Ovary (tissue), 9 donors: ENCODE data around the gene GNB1. TPM values are rescaled to one million over a fixed set of nuclear protein-coding genes. Genes with fewer than 3 reads are reported as not detected.

ENCODE experiments used
- DNase-seq, 5 donors: peaks; one replicate each; pipeline ENCODE4 v3.0.0-alpha.2; 2019 to 2020
- H3K27ac ChIP-seq, 2 donors: fragments of 200-600 bp; one replicate each; pipeline versions ENCODE4 v1.5.1 to v1.8.0; 2019 to 2022
- H3K27me3 ChIP-seq: fragments of 200-600 bp; one replicate; pipeline ENCODE4 v1.8.0; 2022
- H3K36me3 ChIP-seq: fragments of 200-600 bp; sonication (generic); one replicate; pipeline ENCODE4 v1.5.1; 2019
- H3K4me1 ChIP-seq: one replicate; pipeline ENCODE4 v1.8.1; 2013; ENCODE audit warnings: mild to moderate bottlenecking, moderate library complexity; ENCODE audit not compliant: insufficient read depth
- H3K4me3 ChIP-seq: fragments of 200-600 bp; sonication (generic); one replicate; pipeline ENCODE4 v1.5.1; 2017
- H3K9me3 ChIP-seq, 2 donors: fragments of 200-600 bp in 1 of 2; sonication (generic) in 1 of 2; one replicate each; pipeline versions ENCODE4 v1.5.1 to v1.8.1; 2013 to 2019; ENCODE audit warnings: mild to moderate bottlenecking in 1 of 2, moderate library complexity in 1 of 2
- EP300 ChIP-seq: sonication (generic); formaldehyde crosslinking; IDR thresholded peaks from one replicate; pipeline ENCODE4 v1.6.1; 2017; ENCODE audit warnings: antibody characterized with exemption
- POLR2A ChIP-seq: fragments of 450-650 bp; IDR thresholded peaks from one replicate; pipeline ENCODE4 v1.6.1; 2017; ENCODE audit warnings: antibody characterized with exemption, mild to moderate bottlenecking, moderate library complexity
- WGBS, 3 donors: extraction: QIAGEN DNeasy Blood & Tissue Kit in 1 of 3; methylation state at CpG; one replicate each; pipeline versions ENCODE4 v1.1.5 to v1.1.7; 2013 to 2017; 5-methylcytosine and 5-hydroxymethylcytosine counted together
- intact Hi-C, 4 donors: fragments of 100-400 bp; cut with DNase I; formaldehyde crosslinking; loops; one replicate each; pipeline versions ENCODE4 v1.11.0 to v1.15.1; 2022 to 2023
- polyA plus RNA-seq, 2 donors: library from polyadenylated mRNA; stranded (reverse); fragments of 200-250 nt in 1 of 2; fragments of 350-450 nt in 1 of 2; fragmentation: Illumina TruSeq in 1 of 2; extraction: RNeasy Lipid Tissue Mini Kit (QIAGEN cat#74804) in 1 of 2; gene quantifications; one replicate each; pipeline ENCODE4 v1.2.3, GENCODE V29; 2013 to 2014
- total RNA-seq, 7 donors: library from RNA; depleted of rRNA in 2 of 7; stranded (reverse); fragments of >200 nt in 2 of 7; fragmentation: NEBNext Ultra II Directional in 3 of 7; extraction: Animal tissue kit (Norgen Biotek cat#: 25700) in 3 of 7; gene quantifications; one replicate each; pipeline versions ENCODE4 v1.1.0 to v1.2.4, GENCODE V29; 2016 to 2023
- TF ChIP-seq, protein P1 (sequence below), 3 donors: fragments of 450-650 bp in 2 of 3; fragments of 200-600 bp in 1 of 3; IDR thresholded peaks; one replicate each; pipeline versions ENCODE4 v1.5.1 to v1.8.0; 2016 to 2022; ENCODE audit warnings: antibody characterized with exemption in 3 of 3, mild to moderate bottlenecking in 1 of 3
- donor health status: DM: no; HTN: no; CAD: no; lungs with moderate emphysema.
- donor health status: DM: no; HTN: no; CAD: no.
- donor health status: Bipolar disorder and iron deficiency.
- donor health status: DM: yes; HTN: yes; CAD: no.
- donor health status: DM: no; HTN: no; CAD: no.
- donor health status: DM: yes; HTN: yes; CAD: no.

Gene GNB1
- total and polyA plus RNA-seq, 9 donors = 92.9 to 314 (median 255) TPM

DNA sequence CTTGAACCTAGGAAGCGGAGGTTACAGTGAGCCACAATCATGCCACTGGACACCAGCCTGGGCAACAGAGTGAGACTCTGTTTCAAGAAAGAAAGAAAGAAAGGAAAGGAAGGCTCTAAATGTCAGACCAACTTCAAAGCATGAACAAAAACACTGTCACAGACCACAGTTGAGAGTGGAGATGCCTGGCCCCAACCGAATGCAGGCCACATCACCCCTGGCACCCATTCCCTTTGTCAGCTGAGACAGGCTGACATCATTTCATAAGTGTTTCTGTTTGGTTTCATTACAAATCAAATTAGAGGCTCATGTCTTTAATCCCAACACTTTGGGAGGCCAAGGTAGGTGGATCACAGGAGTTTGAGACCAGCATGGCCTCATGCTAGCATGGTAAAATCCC, 84.0 kb downstream of the GNB1 start:
- TF ChIP-seq POLR2A (no peak), EP300 (no peak)
- TF ChIP-seq, protein P1, sequence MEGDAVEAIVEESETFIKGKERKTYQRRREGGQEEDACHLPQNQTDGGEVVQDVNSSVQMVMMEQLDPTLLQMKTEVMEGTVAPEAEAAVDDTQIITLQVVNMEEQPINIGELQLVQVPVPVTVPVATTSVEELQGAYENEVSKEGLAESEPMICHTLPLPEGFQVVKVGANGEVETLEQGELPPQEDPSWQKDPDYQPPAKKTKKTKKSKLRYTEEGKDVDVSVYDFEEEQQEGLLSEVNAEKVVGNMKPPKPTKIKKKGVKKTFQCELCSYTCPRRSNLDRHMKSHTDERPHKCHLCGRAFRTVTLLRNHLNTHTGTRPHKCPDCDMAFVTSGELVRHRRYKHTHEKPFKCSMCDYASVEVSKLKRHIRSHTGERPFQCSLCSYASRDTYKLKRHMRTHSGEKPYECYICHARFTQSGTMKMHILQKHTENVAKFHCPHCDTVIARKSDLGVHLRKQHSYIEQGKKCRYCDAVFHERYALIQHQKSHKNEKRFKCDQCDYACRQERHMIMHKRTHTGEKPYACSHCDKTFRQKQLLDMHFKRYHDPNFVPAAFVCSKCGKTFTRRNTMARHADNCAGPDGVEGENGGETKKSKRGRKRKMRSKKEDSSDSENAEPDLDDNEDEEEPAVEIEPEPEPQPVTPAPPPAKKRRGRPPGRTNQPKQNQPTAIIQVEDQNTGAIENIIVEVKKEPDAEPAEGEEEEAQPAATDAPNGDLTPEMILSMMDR (IDR thresholded peaks at IDR 0.05) = no peak
- 75 to 89% (median 88%) methylated on average over 2 of the region's 2 CpGs for WGBS, 3 donors
- Histone ChIP-seq H3K36me3 (no peaks in the 10 kb centered on the region), H3K4me3 (no peak overlapping the region), H3K27ac (no peak overlapping the region), H3K9me3 (no peaks in the 10 kb centered on the region), H3K4me1 (no peaks in the 10 kb centered on the region), H3K27me3 (no peaks in the 10 kb centered on the region)
- no peak for DNase-seq
- intact Hi-C loops = no loop called here

DNA sequence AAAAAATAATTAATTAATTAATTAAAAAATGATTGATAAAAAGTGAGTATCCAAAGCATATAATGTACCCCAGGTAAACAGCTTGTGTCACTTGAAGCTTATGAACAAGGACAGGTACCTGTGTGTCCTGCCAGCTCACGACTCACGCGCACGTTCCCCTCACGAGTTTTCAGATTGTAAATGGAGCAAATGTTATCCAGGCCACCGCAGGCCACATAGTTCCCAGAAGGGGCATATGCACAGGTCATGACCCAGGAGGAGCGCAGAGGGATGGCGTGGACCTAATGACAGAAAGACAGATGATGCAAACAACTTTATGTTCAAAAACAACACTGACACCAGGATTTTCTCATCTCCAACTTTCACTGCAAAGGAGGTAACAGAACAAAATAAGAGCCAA, 86.6 kb downstream of the GNB1 start:
- WGBS, 3 donors = 94 to 96% (median 95%) methylated on average over 8 of the region's 8 CpGs
- Histone ChIP-seq H3K36me3 (no peaks in the 10 kb centered on the region), H3K9me3 (no peaks in the 10 kb centered on the region), H3K27me3 (no peaks in the 10 kb centered on the region), H3K4me1 (no peaks in the 10 kb centered on the region), H3K4me3 (no peak overlapping the region), H3K27ac (no peak overlapping the region)
- DNase-seq = no peak
- TF ChIP-seq, protein P1 (IDR thresholded peaks at IDR 0.05) = no peak
- TF ChIP-seq EP300 = no peak
- TF ChIP-seq POLR2A = no peak
- intact Hi-C loops = no loop called here

DNA sequence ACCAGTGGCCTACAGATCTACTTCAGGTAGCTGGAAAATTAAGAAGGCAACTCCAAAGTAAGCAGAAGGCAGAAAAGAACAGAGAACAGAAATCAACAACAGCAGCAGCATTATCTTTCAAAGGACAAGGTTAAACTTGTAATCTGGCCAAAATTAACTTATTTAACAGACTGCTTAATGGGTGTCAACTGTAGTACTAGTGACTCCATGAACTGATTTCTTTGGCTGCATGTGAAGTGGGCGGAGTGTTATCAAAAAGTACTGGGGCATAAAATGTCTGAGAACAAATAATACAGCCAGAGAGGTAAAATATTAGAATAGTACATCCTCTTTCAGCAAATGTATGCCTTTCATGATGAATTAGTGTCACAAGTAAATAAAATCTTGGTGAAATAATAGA, 88.0 kb downstream of the GNB1 start:
- 92 to 96% (median 96%) methylated on average over 1 of the region's 1 CpG for WGBS, 3 donors
- Histone ChIP-seq H3K4me1 (no peaks in the 10 kb centered on the region), H3K36me3 (no peaks in the 10 kb centered on the region), H3K4me3 (no peak overlapping the region), H3K9me3 (no peaks in the 10 kb centered on the region), H3K27me3 (no peaks in the 10 kb centered on the region), H3K27ac (no peak overlapping the region)
- intact Hi-C loops = no loop called here
- DNase-seq = no peak
- TF ChIP-seq EP300 = no peak
- no peak for TF ChIP-seq POLR2A
- TF ChIP-seq, protein P1 (IDR thresholded peaks at IDR 0.05) = no peak

DNA sequence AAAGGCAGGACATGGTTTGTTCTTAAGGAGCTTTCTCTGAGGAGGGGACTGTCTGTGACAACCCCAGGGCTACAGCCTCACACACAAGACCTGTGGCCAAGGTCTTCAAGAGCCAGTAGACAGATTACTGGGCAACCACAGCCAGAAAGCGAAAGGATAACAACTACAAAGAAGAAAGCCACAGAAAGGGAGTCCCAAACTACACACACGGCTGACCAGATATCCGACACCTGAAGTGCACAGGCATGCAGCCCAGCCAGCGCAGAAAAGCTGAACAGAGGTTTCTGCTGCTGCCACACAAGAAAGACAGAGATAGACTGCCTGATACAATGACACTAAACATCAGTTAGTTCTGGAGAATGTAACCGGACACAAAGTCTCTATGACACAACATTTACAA, 91.2 kb downstream of the GNB1 start:
- no peak for DNase-seq
- WGBS, 3 donors = 84 to 91% (median 88%) methylated on average over 5 of the region's 5 CpGs
- Histone ChIP-seq H3K27ac (no peak overlapping the region), H3K27me3 (no peaks in the 10 kb centered on the region), H3K9me3 (no peaks in the 10 kb centered on the region), H3K4me1 (no peaks in the 10 kb centered on the region), H3K4me3 (no peak overlapping the region), H3K36me3 (no peaks in the 10 kb centered on the region)
- intact Hi-C loops = loop anchor here in 1 of 4 donors (5.0 kb wide), 1 partner anchor 43 kb away; no protein-coding TSS in a partner anchor
- TF ChIP-seq, protein P1 (IDR thresholded peaks at IDR 0.05) = no peak
- TF ChIP-seq EP300 (no peak), POLR2A (no peak)
